Spleen (tissue), 13 donors: ENCODE data around the gene CCRL2. TPM values are rescaled to one million over a fixed set of nuclear protein-coding genes. Genes with fewer than 3 reads are reported as not detected.

Experiments used
- DNase-seq: peaks from one replicate; pipeline ENCODE4 v3.0.0-alpha.2; 2020
- H3K27ac ChIP-seq, 8 donors: fragments of 200-600 bp; sonication (generic) in 7 of 8; 1 replicate in 4 of 8; 2 replicates in 4 of 8; pipeline versions ENCODE4 v1.5.0 to v1.8.0; 2016 to 2021; ENCODE audit warnings: inconsistent platforms in 4 of 8, mild to moderate bottlenecking in 4 of 8, moderate library complexity in 1 of 8
- H3K27me3 ChIP-seq, 7 donors: fragments of 200-600 bp; sonication (generic) in 6 of 7; replicated peaks in 1 of 7; 1 replicate in 4 of 7; 2 replicates in 3 of 7; pipeline versions ENCODE4 v1.5.0 to v1.8.0; 2016 to 2021; ENCODE audit warnings: inconsistent platforms in 3 of 7, mild to moderate bottlenecking in 1 of 7
- H3K36me3 ChIP-seq, 6 donors: fragments of 200-600 bp; sonication (generic) in 5 of 6; 1 replicate in 4 of 6; 2 replicates in 2 of 6; pipeline versions ENCODE4 v1.5.0 to v1.8.0; 2016 to 2021; ENCODE audit warnings: inconsistent platforms in 2 of 6
- H3K4me1 ChIP-seq, 6 donors: fragments of 200-600 bp; sonication (generic) in 5 of 6; 1 replicate in 3 of 6; 2 replicates in 3 of 6; pipeline versions ENCODE4 v1.5.0 to v1.8.0; 2016 to 2021; ENCODE audit warnings: inconsistent platforms in 3 of 6
- H3K4me3 ChIP-seq, 8 donors: fragments of 200-600 bp; sonication (generic) in 7 of 8; 1 replicate in 4 of 8; 2 replicates in 4 of 8; pipeline versions ENCODE4 v1.5.0 to v1.8.0; 2016 to 2021; ENCODE audit warnings: inconsistent platforms in 4 of 8, mild to moderate bottlenecking in 4 of 8, moderate library complexity in 2 of 8
- H3K9me3 ChIP-seq, 8 donors: fragments of 200-600 bp; sonication (generic) in 7 of 8; 1 replicate in 4 of 8; 2 replicates in 4 of 8; pipeline versions ENCODE4 v1.5.0 to v1.8.0; 2016 to 2021; ENCODE audit warnings: inconsistent platforms in 4 of 8
- CTCF ChIP-seq, 11 experiments: fragments of 200-600 bp in 7 of 11; fragments of 450-650 bp in 4 of 11; sonication (generic) in 4 of 11; IDR thresholded peaks in 8 of 11; conservative IDR thresholded peaks in 3 of 11; 1 replicate in 7 of 11; 2 replicates in 4 of 11; pipeline versions ENCODE4 v1.4.0 to v1.8.0; 2016 to 2021; ENCODE audit warnings: antibody characterized with exemption in 11 of 11, inconsistent platforms in 4 of 11, mild to moderate bottlenecking in 1 of 11
- POLR2A ChIP-seq, 3 donors: fragments of 450-650 bp; IDR thresholded peaks; one replicate each; pipeline ENCODE4 v1.5.1; 2017; ENCODE audit warnings: antibody characterized with exemption in 3 of 3, mild to moderate bottlenecking in 1 of 3
- POLR2AphosphoS5 ChIP-seq, 3 donors: sonication (generic); formaldehyde crosslinking; IDR thresholded peaks; one replicate each; pipeline ENCODE4 v1.5.1; 2017; ENCODE audit warnings: antibody characterized with exemption in 3 of 3
- WGBS, 5 donors: extraction: QIAGEN DNeasy Blood & Tissue Kit in 3 of 5; methylation state at CpG; one replicate each; pipeline versions ENCODE4 v1.1.5 to v1.1.7; 2013 to 2018; 5-methylcytosine and 5-hydroxymethylcytosine counted together
- intact Hi-C: fragments of 100-400 bp; cut with DNase I; formaldehyde crosslinking; loops from one replicate; pipeline ENCODE4 v1.15.0; 2023; ENCODE audit warnings: low total_unique reads
- long read RNA-seq, 2 donors: transcript quantifications; one replicate each; lab custom pipeline, GENCODE V29; 2026
- polyA plus RNA-seq, 3 donors: library from polyadenylated mRNA; stranded (reverse); fragments of 200-250 nt; gene quantifications; one replicate each; pipeline ENCODE4 v1.2.1, GENCODE V29; 2013
- total RNA-seq, 7 donors: library from RNA; depleted of rRNA in 3 of 7; stranded (reverse); fragments of >200 nt in 3 of 7; fragmentation: NEBNext Ultra II Directional in 4 of 7; extraction: Animal tissue kit (Norgen Biotek cat#: 25700) in 4 of 7; gene quantifications; one replicate each; pipeline versions ENCODE4 v1.1.0 to v1.2.1, GENCODE V29; 2016 to 2021
- donor health status: healthy with polysubstance abuse.
- donor health status: DM: no; HTN: no; CAD: no; lungs with moderate emphysema.
- donor health status: DM: no; HTN: no; CAD: no.
- donor health status: Bipolar disorder and iron deficiency.
- donor health status: healthy.
- donor health status: DM: no; HTN: no; CAD: no.
- donor health status: DM: yes; HTN: yes; CAD: no.

CCRL2 gene
- total RNA-seq (10 to 100 TPM in 6 of 7 donors, 1 to 10 TPM in 1; 9.9 to 21.7 (median 15.5) TPM), polyA plus RNA-seq (10 to 100 TPM in 1 of 3 donors, 1 to 10 TPM in 2; 4.8 to 12.0 (median 5.6) TPM)
- long read RNA-seq, donor 1, partial matches to known transcripts: 0 of 9 reads
- long read RNA-seq, donor 1, other reads (novel, unspliced or antisense): 0 of 9 reads
- long read RNA-seq, donor 2, transcript CCRL2-202 (2 exons, 1,796 nt): major isoform, 5 of 8 reads
- long read RNA-seq, donor 2, partial matches to known transcripts: 0 of 8 reads
- long read RNA-seq, donor 2, other reads (novel, unspliced or antisense): 0 of 8 reads

DNA sequence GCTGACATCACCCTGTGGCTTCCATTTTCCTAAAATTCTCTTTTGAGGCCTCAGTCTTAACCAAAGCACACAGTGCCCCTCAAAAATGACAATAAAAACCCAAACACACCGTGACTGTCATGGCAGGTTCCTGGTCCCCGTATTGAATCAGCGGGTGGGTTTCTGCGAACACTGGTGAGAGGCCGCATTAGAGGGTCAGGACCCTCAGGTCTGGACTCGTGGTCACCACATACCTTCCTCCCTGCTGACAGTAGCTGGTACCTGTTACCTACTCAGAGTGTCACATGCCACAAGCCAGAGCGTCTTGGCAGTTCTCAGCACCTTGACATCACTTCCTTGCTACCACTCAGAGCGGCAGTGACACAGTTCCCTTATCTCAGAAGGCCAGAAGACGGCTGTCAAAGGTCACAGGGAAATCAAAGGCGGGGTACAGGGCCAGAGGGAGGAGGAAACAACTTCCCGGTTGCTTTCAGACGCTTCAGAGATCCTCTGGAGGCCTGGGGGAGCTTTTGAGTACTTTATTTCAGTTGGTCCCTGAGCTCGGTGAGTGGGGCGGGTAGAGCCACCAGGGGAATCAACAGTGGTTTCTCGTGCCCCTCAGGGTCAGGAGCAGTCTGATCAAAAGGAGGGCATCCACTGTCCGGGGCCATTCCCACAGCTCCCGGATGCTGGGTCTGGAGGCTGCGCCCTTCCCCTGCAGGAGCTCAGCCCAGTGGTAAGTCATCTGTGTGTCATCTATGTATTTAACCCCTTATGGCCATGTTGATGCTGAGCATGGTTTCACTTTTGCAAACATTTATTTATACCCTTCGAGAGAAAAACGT, at the start of gene CCRL2, which contains the start of gene CCR5AS:
Gene CCRL2 (plus strand): TSS at position 472 of the 824 bp plus-strand sequence. CDS start 821 bp downstream, outside the sequence.
Gene CCR5AS (minus strand): TSS at position 279 of the 824 bp plus-strand sequence.
- WGBS, 5 donors: 16 to 24% (median 21%) methylated on average over 20 of the region's 20 CpGs

DNA sequence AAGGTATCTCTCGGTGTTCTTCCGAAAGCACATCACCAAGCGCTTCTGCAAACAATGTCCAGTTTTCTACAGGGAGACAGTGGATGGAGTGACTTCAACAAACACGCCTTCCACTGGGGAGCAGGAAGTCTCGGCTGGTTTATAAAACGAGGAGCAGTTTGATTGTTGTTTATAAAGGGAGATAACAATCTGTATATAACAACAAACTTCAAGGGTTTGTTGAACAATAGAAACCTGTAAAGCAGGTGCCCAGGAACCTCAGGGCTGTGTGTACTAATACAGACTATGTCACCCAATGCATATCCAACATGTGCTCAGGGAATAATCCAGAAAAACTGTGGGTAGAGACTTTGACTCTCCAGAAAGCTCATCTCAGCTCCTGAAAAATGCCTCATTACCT, 48.6 kb upstream of the CCRL2 start:
- no peaks in the 10 kb centered on the region for H3K9me3 ChIP-seq
- H3K4me3 ChIP-seq: peak overlapping the region in 1 of 8 donors; percentile 64
- intact Hi-C loops: no loop called here
- H3K27me3 ChIP-seq: no peaks in the 10 kb centered on the region
- H3K36me3 ChIP-seq: no peaks in the 10 kb centered on the region
- peaks cover 0 to 81% (median 31%) of the 10 kb centered on the region in 6 donors for H3K4me1 ChIP-seq
- no peak overlapping the region for H3K27ac ChIP-seq
- DNase-seq: no peak
- TF ChIP-seq CTCF (IDR thresholded peaks at IDR 0.05 in 8 of 11, conservative IDR thresholded peaks at IDR 0.05 in 3 of 11) (no peak), POLR2A (IDR thresholded peaks at IDR 0.05) (no peak), POLR2AphosphoS5 (IDR thresholded peaks at IDR 0.05) (no peak)
- 79 to 86% (median 84%) methylated on average over 6 of the region's 6 CpGs for WGBS, 5 donors

More for the DNA sequence above, at the start of gene CCRL2, which contains the start of gene CCR5AS:
- TF ChIP-seq POLR2A (IDR thresholded peaks at IDR 0.05) (no peak), POLR2AphosphoS5 (IDR thresholded peaks at IDR 0.05) (peak; percentile 64 to 90 (median 68)), CTCF (IDR thresholded peaks at IDR 0.05 in 8 of 11, conservative IDR thresholded peaks at IDR 0.05 in 3 of 11) (peak in 1 of 11 experiments; percentile 9)
- Histone ChIP-seq H3K9me3 (no peaks in the 10 kb centered on the region), H3K4me1 (peaks cover 12 to 84% (median 65%) of the 10 kb centered on the region in 6 donors), H3K27ac (peak within 1 kb of the TSS; percentile 76 to 91 (median 86)), H3K36me3 (peaks cover 0 to 12% (median 0%) of the 10 kb centered on the region in 6 donors), H3K27me3 (no peaks in the 10 kb centered on the region), H3K4me3 (peak within 1 kb of the TSS; percentile 24 to 67 (median 36))
- DNase-seq: peak; percentile 87
- intact Hi-C loops: no loop called here

DNA sequence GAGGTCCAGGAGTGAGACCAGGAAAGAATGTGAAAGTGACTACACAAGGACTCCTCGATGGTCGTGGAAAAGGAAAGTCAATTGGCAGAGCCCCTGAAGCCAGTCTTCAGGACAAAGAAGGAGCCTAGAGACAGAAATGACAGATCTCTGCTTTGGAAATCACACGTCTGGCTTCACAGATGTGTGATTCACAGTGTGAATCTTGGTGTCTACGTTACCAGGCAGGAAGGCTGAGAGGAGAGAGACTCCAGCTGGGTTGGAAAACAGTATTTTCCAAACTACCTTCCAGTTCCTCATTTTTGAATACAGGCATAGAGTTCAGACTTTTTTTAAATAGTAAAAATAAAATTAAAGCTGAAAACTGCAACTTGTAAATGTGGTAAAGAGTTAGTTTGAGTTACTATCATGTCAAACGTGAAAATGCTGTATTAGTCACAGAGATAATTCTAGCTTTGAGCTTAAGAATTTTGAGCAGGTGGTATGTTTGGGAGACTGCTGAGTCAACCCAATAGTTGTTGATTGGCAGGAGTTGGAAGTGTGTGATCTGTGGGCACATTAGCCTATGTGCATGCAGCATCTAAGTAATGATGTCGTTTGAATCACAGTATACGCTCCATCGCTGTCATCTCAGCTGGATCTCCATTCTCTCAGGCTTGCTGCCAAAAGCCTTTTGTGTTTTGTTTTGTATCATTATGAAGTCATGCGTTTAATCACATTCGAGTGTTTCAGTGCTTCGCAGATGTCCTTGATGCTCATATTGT, 47.1 kb upstream of the CCRL2 start:
- H3K4me1 ChIP-seq: peaks cover 0 to 68% (median 26%) of the 10 kb centered on the region in 6 donors
- intact Hi-C loops: no loop called here
- H3K27ac ChIP-seq: peak overlapping the region in 5 of 8 donors; percentile 24 to 55 (median 52)
- no peaks in the 10 kb centered on the region for H3K9me3 ChIP-seq
- H3K36me3 ChIP-seq: no peaks in the 10 kb centered on the region
- TF ChIP-seq CTCF (IDR thresholded peaks at IDR 0.05 in 8 of 11, conservative IDR thresholded peaks at IDR 0.05 in 3 of 11) (no peak), POLR2AphosphoS5 (IDR thresholded peaks at IDR 0.05) (no peak), POLR2A (IDR thresholded peaks at IDR 0.05) (no peak)
- no peaks in the 10 kb centered on the region for H3K27me3 ChIP-seq
- no peak overlapping the region for H3K4me3 ChIP-seq
- WGBS, 5 donors: 47 to 57% (median 49%) methylated on average over 11 of the region's 11 CpGs
- DNase-seq: no peak
